ENCODE data around the gene EIF6. TPM values are rescaled to one million over a fixed set of nuclear protein-coding genes. Genes with fewer than 3 reads are reported as not detected.

Gene EIF6
- total and polyA plus RNA-seq, 2 of the 8 experiments (the other 6 are each of a cell fraction or from before 2014, with no cell fraction given), result 184 to 319 TPM

DNA sequence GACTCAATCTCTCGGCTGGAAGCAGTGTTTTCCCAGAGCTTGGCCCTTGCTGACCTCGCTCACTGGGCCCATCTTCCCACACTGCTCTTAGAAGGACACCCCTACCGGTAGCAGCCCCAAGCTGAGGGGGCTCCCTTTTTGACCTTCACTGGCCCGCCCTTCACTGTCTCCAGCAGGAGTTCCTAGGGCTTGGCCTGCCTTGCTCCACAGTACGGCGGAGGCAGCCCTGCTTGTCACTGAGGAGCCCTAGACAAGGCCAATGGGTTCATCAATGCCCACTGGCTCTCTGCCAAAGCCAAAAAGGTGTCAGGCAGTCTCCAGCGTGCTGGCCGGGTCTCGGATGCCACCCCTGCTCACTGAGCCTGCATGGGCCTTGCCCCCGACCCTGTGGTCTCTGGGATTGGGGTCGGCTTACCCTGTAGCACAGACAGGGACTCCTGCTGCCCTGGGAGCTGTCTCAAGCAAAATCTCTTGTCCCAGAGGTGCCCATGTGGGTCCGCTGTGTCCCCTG lies 8.8 kb downstream of the EIF6 start (continued):
- no peak for TF ChIP-seq JUN (IDR thresholded peaks at IDR 0.05; ENCODE audit: low read depth, low read length)
- TF ChIP-seq HDAC2 (IDR thresholded peaks at IDR 0.05; ENCODE audit: borderline replicate concordance in 1 of 2, low read depth in 2 of 2, low read length in 2 of 2), result no peak
- TF ChIP-seq SUZ12 (IDR thresholded peaks at IDR 0.05; ENCODE audit: low read length), result no peak
- no peak for TF ChIP-seq EP300 (IDR thresholded peaks at IDR 0.05; ENCODE audit: borderline replicate concordance in 1 of 2, low read depth in 2 of 2, low read length in 2 of 2)
- TF ChIP-seq CREB1 (IDR thresholded peaks at IDR 0.05), result no peak
- no peak for TF ChIP-seq SIN3A (conservative IDR thresholded peaks at IDR 0.05 in 1 of 2, IDR thresholded peaks at IDR 0.05 in 1 of 2; ENCODE audit: low read depth in 1 of 2, low read length in 2 of 2)
- TF ChIP-seq TCF12 (IDR thresholded peaks at IDR 0.05; ENCODE audit: low read depth, low read length), result no peak
- no peak for TF ChIP-seq CHD2 (IDR thresholded peaks at IDR 0.05; ENCODE audit: low read length)
- TF ChIP-seq, protein P1, sequence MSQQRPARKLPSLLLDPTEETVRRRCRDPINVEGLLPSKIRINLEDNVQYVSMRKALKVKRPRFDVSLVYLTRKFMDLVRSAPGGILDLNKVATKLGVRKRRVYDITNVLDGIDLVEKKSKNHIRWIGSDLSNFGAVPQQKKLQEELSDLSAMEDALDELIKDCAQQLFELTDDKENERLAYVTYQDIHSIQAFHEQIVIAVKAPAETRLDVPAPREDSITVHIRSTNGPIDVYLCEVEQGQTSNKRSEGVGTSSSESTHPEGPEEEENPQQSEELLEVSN (IDR thresholded peaks at IDR 0.05), result no peak

Measured in H1 (cell line).